Parathyroid adenoma (tissue), 2 donors: ENCODE measurements around the gene BCKDHB.

Experiments
- H2AFZ ChIP-seq: fragments of 300-600 bp; sonication (generic); one replicate; pipeline ENCODE4 v1.7.0; 2017; ENCODE audit warnings: antibody characterized with exemption, mild to moderate bottlenecking
- H3K27ac ChIP-seq: fragments of 300-600 bp; sonication (generic); one replicate; pipeline ENCODE4 v1.7.0; 2017
- H3K27me3 ChIP-seq: fragments of 300-600 bp; sonication (generic); one replicate; pipeline ENCODE4 v1.7.0; 2017; ENCODE audit warnings: low read length; ENCODE audit not compliant: control insufficient read depth, insufficient read depth
- H3K36me3 ChIP-seq: fragments of 300-600 bp; sonication (generic); one replicate; pipeline ENCODE4 v1.7.0; 2017; ENCODE audit warnings: low read length; ENCODE audit not compliant: control insufficient read depth, insufficient read depth
- H3K4me1 ChIP-seq: fragments of 300-600 bp; sonication (generic); one replicate; pipeline ENCODE4 v1.7.0; 2017; ENCODE audit warnings: control low read depth
- H3K4me2 ChIP-seq: fragments of 300-600 bp; sonication (generic); one replicate; pipeline ENCODE4 v1.7.0; 2017; ENCODE audit warnings: low read length
- H3K4me3 ChIP-seq: fragments of 300-600 bp; sonication (generic); one replicate; pipeline ENCODE4 v1.7.0; 2017; ENCODE audit warnings: low read depth, low read length
- H3K79me2 ChIP-seq: fragments of 300-600 bp; sonication (generic); one replicate; pipeline ENCODE4 v1.7.0; 2017; ENCODE audit warnings: control low read depth
- H3K9ac ChIP-seq: fragments of 300-600 bp; sonication (generic); one replicate; pipeline ENCODE4 v1.7.0; 2017; ENCODE audit warnings: mild to moderate bottlenecking
- H3K9me3 ChIP-seq: fragments of 300-600 bp; sonication (generic); one replicate; pipeline ENCODE4 v1.7.0; 2017; ENCODE audit warnings: low read length; ENCODE audit not compliant: control insufficient read depth
- TF ChIP-seq, protein P1 (sequence below): fragments of 300-600 bp; sonication (generic); IDR thresholded peaks from one replicate; pipeline ENCODE4 v1.7.0; 2017; ENCODE audit warnings: antibody characterized with exemption, mild to moderate bottlenecking
- donor health status: primary hyperparathyroidism.

BCKDHB gene

DNA sequence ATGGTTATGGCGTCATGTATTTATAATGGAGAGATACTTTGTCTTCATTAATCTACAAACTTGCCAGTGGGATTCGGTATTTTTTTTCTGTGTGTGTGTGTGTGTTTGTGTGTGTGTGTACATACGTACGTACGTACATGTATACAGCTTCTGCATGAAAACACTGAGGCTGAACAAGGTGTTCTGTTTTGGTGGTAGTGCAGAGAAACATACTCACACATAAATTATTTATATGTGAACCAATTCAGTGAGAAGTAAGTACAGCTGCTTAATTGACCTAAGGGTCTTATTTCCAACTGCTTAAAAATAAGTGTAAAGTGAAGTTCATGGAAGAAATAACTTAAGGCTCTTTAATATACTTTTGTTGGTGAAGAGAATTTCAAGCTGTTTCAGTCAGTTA lies 234.2 kb downstream of the BCKDHB start:
- H3K4me1 ChIP-seq: no peaks in the 10 kb centered on the region
- TF ChIP-seq, protein P1, sequence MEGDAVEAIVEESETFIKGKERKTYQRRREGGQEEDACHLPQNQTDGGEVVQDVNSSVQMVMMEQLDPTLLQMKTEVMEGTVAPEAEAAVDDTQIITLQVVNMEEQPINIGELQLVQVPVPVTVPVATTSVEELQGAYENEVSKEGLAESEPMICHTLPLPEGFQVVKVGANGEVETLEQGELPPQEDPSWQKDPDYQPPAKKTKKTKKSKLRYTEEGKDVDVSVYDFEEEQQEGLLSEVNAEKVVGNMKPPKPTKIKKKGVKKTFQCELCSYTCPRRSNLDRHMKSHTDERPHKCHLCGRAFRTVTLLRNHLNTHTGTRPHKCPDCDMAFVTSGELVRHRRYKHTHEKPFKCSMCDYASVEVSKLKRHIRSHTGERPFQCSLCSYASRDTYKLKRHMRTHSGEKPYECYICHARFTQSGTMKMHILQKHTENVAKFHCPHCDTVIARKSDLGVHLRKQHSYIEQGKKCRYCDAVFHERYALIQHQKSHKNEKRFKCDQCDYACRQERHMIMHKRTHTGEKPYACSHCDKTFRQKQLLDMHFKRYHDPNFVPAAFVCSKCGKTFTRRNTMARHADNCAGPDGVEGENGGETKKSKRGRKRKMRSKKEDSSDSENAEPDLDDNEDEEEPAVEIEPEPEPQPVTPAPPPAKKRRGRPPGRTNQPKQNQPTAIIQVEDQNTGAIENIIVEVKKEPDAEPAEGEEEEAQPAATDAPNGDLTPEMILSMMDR: no peak

DNA sequence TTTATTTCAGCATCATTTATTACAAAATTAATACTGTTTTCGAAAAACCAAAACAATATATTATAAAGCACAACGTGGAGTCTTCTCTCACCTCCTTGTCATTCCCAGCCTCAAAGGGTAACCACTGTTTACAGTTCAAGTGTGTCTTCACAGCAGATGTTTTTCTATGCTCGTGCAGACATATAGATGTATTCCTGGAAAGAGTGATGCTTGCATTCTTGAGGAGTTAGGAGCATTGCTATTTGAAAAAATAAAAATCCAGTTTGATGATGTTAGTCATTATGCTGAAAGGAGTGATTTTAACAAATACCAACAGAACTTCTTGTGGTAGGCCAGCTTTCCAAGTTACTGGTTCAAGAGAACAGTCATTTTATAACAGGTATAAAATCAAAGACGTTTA lies 234.9 kb downstream of the BCKDHB start:
- H3K4me3 ChIP-seq: no peak overlapping the region
- TF ChIP-seq, protein P1: no peak
- H3K36me3 ChIP-seq: no peaks in the 10 kb centered on the region
- H2AFZ ChIP-seq: no peak overlapping the region
- no peaks in the 10 kb centered on the region for H3K79me2 ChIP-seq
- H3K4me1 ChIP-seq: no peaks in the 10 kb centered on the region
- no peaks in the 10 kb centered on the region for H3K27me3 ChIP-seq
- H3K27ac ChIP-seq: no peak overlapping the region
- H3K4me2 ChIP-seq: no peak overlapping the region
- H3K9ac ChIP-seq: no peak overlapping the region
- H3K9me3 ChIP-seq: no peaks in the 10 kb centered on the region

More for the DNA sequence above, 234.2 kb downstream of the BCKDHB start:
- H3K36me3 ChIP-seq: no peaks in the 10 kb centered on the region
- no peak overlapping the region for H3K27ac ChIP-seq
- no peak overlapping the region for H2AFZ ChIP-seq
- H3K4me2 ChIP-seq: no peak overlapping the region
- H3K27me3 ChIP-seq: no peaks in the 10 kb centered on the region
- H3K9me3 ChIP-seq: no peaks in the 10 kb centered on the region
- no peaks in the 10 kb centered on the region for H3K79me2 ChIP-seq
- H3K9ac ChIP-seq: no peak overlapping the region
- H3K4me3 ChIP-seq: no peak overlapping the region

DNA sequence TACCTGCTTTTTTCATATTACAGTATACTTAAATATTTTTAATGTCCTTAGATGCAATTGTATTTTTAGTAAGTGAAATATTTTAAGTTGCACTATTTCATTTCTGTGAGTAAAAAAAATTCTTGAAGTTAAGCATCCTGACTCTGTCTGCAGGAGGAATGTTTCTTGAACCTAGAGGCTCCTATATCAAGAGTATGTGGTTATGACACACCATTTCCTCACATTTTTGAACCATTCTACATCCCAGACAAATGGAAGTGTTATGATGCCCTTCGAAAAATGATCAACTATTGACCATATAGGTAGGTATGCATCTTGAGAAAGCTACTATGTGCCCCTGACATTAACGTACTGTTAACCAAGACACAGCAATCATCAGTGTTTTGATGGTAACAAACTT lies 237.0 kb downstream of the BCKDHB start:
- Histone ChIP-seq H3K4me2 (no peak overlapping the region), H3K4me3 (no peak overlapping the region), H3K27me3 (no peaks in the 10 kb centered on the region), H3K36me3 (no peaks in the 10 kb centered on the region), H3K9me3 (no peaks in the 10 kb centered on the region), H3K9ac (no peak overlapping the region), H2AFZ (no peak overlapping the region), H3K4me1 (no peaks in the 10 kb centered on the region), H3K79me2 (no peaks in the 10 kb centered on the region), H3K27ac (no peak overlapping the region)
- TF ChIP-seq, protein P1: no peak

- Histone ChIP-seq H3K4me1 (no peaks in the 10 kb centered on the region), H3K79me2 (no peaks in the 10 kb centered on the region), H3K36me3 (no peaks in the 10 kb centered on the region), H3K9me3 (no peaks in the 10 kb centered on the region), H3K27me3 (no peaks in the 10 kb centered on the region), H3K9ac (no peak overlapping the region), H3K27ac (no peak overlapping the region), H2AFZ (no peak overlapping the region), H3K4me3 (no peak overlapping the region), H3K4me2 (no peak overlapping the region)
- TF ChIP-seq, protein P1: no peak
Observed at GRCh38 chr6:80347101-80347500, 240.6 kb downstream of the BCKDHB start.

DNA sequence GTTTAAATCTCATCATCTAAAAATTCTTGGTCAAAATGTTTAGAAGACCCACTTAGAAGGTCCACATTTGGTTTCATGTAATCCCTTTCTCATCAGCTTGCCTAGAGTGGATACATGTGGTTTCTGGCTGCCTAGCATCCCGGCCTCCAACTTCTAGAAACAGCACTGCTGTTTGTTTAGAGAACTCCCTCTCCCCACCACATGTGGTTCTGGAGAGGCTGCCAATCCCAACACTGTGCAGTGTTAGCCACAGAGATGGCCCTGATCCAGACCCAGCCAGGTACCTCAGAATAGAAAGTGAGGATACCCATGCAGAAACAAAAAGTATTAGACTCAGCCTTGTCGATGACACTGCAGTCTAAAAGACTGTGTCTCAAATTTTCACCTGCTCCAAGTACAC lies 241.8 kb downstream of the BCKDHB start:
- no peaks in the 10 kb centered on the region for H3K9me3 ChIP-seq
- H3K9ac ChIP-seq: no peak overlapping the region
- no peak overlapping the region for H3K27ac ChIP-seq
- H3K4me3 ChIP-seq: no peak overlapping the region
- no peaks in the 10 kb centered on the region for H3K36me3 ChIP-seq
- H3K27me3 ChIP-seq: no peaks in the 10 kb centered on the region
- H3K4me1 ChIP-seq: no peaks in the 10 kb centered on the region
- no peak overlapping the region for H2AFZ ChIP-seq
- no peak overlapping the region for H3K4me2 ChIP-seq
- TF ChIP-seq, protein P1: no peak
- H3K79me2 ChIP-seq: no peaks in the 10 kb centered on the region
